GM21390 (cell line): ENCODE results near the gene IFT88.

Experiments used
- ATAC-seq: cut with Tn5 transposase; IDR thresholded peaks from one replicate; pipeline ENCODE4 v1.9.1; 2021; ENCODE audit not compliant: unreplicated experiment

IFT88 gene

GRCh38 chr13:20566898-20567874 lies at the start of gene IFT88:
TSS of gene IFT88 (plus strand) at chr13:20567157. CDS start at chr13:20574386, 7,229 bp downstream.
- ATAC-seq: peak; percentile 89

- no peak for ATAC-seq
Measured at GRCh38 chr13:20518660-20519100, 48.3 kb upstream of the IFT88 start.

- ATAC-seq: no peak
Measured at GRCh38 chr13:20519875-20520274, 47.1 kb upstream of the IFT88 start.

GRCh38 chr13:20521364-20522115 lies 45.4 kb upstream of the IFT88 start:
- ATAC-seq: no peak

- peak; percentile 25 for ATAC-seq
Measured at GRCh38 chr13:20525144-20525600, 41.8 kb upstream of the IFT88 start.

- ATAC-seq: peak; percentile 80
Measured at GRCh38 chr13:20525601-20526544, 41.1 kb upstream of the IFT88 start, which contains the start of gene CRYL1. TSS of gene CRYL1 (minus strand) at chr13:20525857. CDS start at chr13:20525794, 63 bp downstream.

GRCh38 chr13:20526664-20527063 lies 40.3 kb upstream of the IFT88 start:
- ATAC-seq: no peak

GRCh38 chr13:20528452-20528851 lies 38.5 kb upstream of the IFT88 start:
- no peak for ATAC-seq

- no peak for ATAC-seq
Measured at GRCh38 chr13:20534038-20534608, 32.8 kb upstream of the IFT88 start.

- no peak for ATAC-seq
Measured at GRCh38 chr13:20536992-20537391, 30.0 kb upstream of the IFT88 start.

GRCh38 chr13:20544201-20544923 lies 22.6 kb upstream of the IFT88 start:
- ATAC-seq: no peak

- ATAC-seq: no peak
Measured at GRCh38 chr13:20546556-20546955, 20.4 kb upstream of the IFT88 start.

- ATAC-seq: no peak
Measured at GRCh38 chr13:20547479-20547908, 19.5 kb upstream of the IFT88 start.

GRCh38 chr13:20550799-20551198 lies 16.2 kb upstream of the IFT88 start:
- ATAC-seq: no peak

- no peak for ATAC-seq
Measured at GRCh38 chr13:20553311-20553710, 13.6 kb upstream of the IFT88 start.

GRCh38 chr13:20558982-20559381 lies 8.0 kb upstream of the IFT88 start:
- ATAC-seq: no peak

- ATAC-seq: no peak
Measured at GRCh38 chr13:20559659-20560356, 7.1 kb upstream of the IFT88 start.

GRCh38 chr13:20561741-20562140 lies 5.2 kb upstream of the IFT88 start:
- no peak for ATAC-seq
